H1 (cell line): Measurements from ENCODE around the gene RMND5A. TPM values are rescaled to one million over a fixed set of nuclear protein-coding genes. Genes with fewer than 3 reads are reported as not detected.

Source experiments
- CTCF ChIA-PET: fragments of 300-600 bp; sonication (Branson Sonifier 250); formaldehyde crosslinking; loops from one replicate; lab custom pipeline; 2021; ENCODE audit not compliant: partially characterized antibody; lab: Charles Lee
- POLR2A ChIA-PET: fragments of 300-600 bp; sonication (Branson Sonifier 250); formaldehyde crosslinking; loops from one replicate; lab custom pipeline; 2021; ENCODE audit warnings: inconsistent platforms; ENCODE audit not compliant: partially characterized antibody; lab: Charles Lee
- DNase-seq, 2 experiments: peaks; one replicate each; pipeline versions ENCODE4 v3.0.0 to v3.0.0-alpha.2; 2010 to 2022; ENCODE audit warnings: low spot score in 2 of 2, low read depth in 1 of 2, mixed read lengths in 1 of 2
- FAIRE-seq: peaks from 2 replicates; lab custom pipeline; 2011; peaks lifted over from hg19 to GRCh38; lab: Jason Lieb, UNC
- H2AFZ ChIP-seq: 2 replicates; pipeline ENCODE4 v1.8.1; 2012; ENCODE audit warnings: low read length, inconsistent platforms
- H2AK5ac ChIP-seq: 2 replicates; pipeline ENCODE4 v1.6.1; 2013; ENCODE audit warnings: low read depth, low read length
- H2BK120ac ChIP-seq: replicated peaks from 2 replicates; pipeline ENCODE3; 2013; ENCODE audit warnings: low read depth, low read length, inconsistent platforms
- H2BK12ac ChIP-seq: 2 replicates; pipeline ENCODE4 v1.6.1; 2013; ENCODE audit warnings: low read depth, low read length
- H2BK15ac ChIP-seq: 2 replicates; pipeline ENCODE4 v1.6.1; 2013; ENCODE audit warnings: low read length
- H2BK20ac ChIP-seq: 2 replicates; pipeline ENCODE4 v1.6.1; 2013; ENCODE audit warnings: low read length
- H2BK5ac ChIP-seq: 2 replicates; pipeline ENCODE4 v1.6.1; 2013; ENCODE audit warnings: low read depth, low read length
- H3K14ac ChIP-seq: 2 replicates; pipeline ENCODE4 v1.6.1; 2013; ENCODE audit warnings: inconsistent platforms; ENCODE audit not compliant: insufficient read length
- H3K18ac ChIP-seq: 2 replicates; pipeline ENCODE4 v1.6.1; 2013; ENCODE audit warnings: low read length; ENCODE audit errors: extremely low read depth
- H3K23ac ChIP-seq: 2 replicates; pipeline ENCODE4 v1.6.1; 2013; ENCODE audit warnings: inconsistent platforms; ENCODE audit not compliant: insufficient read length
- H3K23me2 ChIP-seq: 2 replicates; pipeline ENCODE4 v1.6.1; 2013; ENCODE audit warnings: low read depth, low read length
- H3K27ac ChIP-seq: 2 replicates; pipeline ENCODE4 v1.6.1; 2011; ENCODE audit warnings: low read depth, low read length, inconsistent platforms
- H3K27me3 ChIP-seq, 4 experiments: replicated peaks in 1 of 4; 1 replicate in 1 of 4; 2 replicates in 3 of 4; pipeline versions ENCODE4 v1.6.1 to v1.8.1; 2011 to 2013; ENCODE audit warnings: low read length in 3 of 4, mild to moderate bottlenecking in 3 of 4, inconsistent platforms in 2 of 4, mixed read lengths in 2 of 4, moderate library complexity in 1 of 4; ENCODE audit not compliant: control insufficient read depth in 3 of 4, insufficient read depth in 3 of 4; ENCODE audit errors: extremely low read depth in 1 of 4
- H3K36me3 ChIP-seq, 4 experiments: 2 replicates each; pipeline versions ENCODE4 v1.6.1 to v1.8.1; 2011 to 2013; ENCODE audit warnings: mild to moderate bottlenecking in 4 of 4, low read length in 3 of 4, moderate library complexity in 2 of 4, control low read depth in 1 of 4, inconsistent platforms in 1 of 4; ENCODE audit not compliant: insufficient read depth in 4 of 4, control insufficient read depth in 2 of 4
- H3K4ac ChIP-seq: replicated peaks from 2 replicates; pipeline ENCODE3; 2013; ENCODE audit warnings: low read length, low read depth, mixed read lengths, inconsistent platforms; ENCODE audit not compliant: insufficient read length
- H3K4me1 ChIP-seq, 4 experiments: replicated peaks in 1 of 4; 1 replicate in 1 of 4; 2 replicates in 3 of 4; pipeline versions ENCODE4 v1.6.1 to v1.8.1; 2011 to 2013; ENCODE audit warnings: low read length in 3 of 4, inconsistent platforms in 2 of 4, mixed read lengths in 1 of 4; ENCODE audit not compliant: insufficient read depth in 4 of 4, control insufficient read depth in 3 of 4
- H3K4me2 ChIP-seq, 2 experiments: 2 replicates each; pipeline versions ENCODE4 v1.6.1 to v1.8.1; 2011 to 2013; ENCODE audit warnings: low read depth in 2 of 2, low read length in 2 of 2, control low read depth in 1 of 2, inconsistent platforms in 1 of 2, mild to moderate bottlenecking in 1 of 2; ENCODE audit not compliant: insufficient read depth in 1 of 2
- H3K4me3 ChIP-seq, 4 experiments: fragments of 200-600, 300-600 bp in 1 of 4; sonication (generic), shearing (Covaris generic), sonication (Bioruptor Twin) in 1 of 4; 2 replicates each; pipeline versions ENCODE4 v1.5.1 to v1.8.1; 2011 to 2016; ENCODE audit warnings: low read length in 4 of 4, low read depth in 3 of 4, control low read depth in 2 of 4, inconsistent platforms in 2 of 4, mild to moderate bottlenecking in 2 of 4, mixed read lengths in 1 of 4, moderate library complexity in 1 of 4; ENCODE audit not compliant: insufficient read depth in 2 of 4; ENCODE audit errors: extremely low read depth in 1 of 4
- H3K56ac ChIP-seq: replicated peaks from 2 replicates; pipeline ENCODE3; 2013; ENCODE audit warnings: low read depth, mild to moderate bottlenecking, mixed read lengths, low read length, inconsistent platforms; ENCODE audit not compliant: insufficient read length
- H3K79me1 ChIP-seq: 2 replicates; pipeline ENCODE4 v1.6.1; 2013; ENCODE audit warnings: low read depth, low read length, control low read depth
- H3K79me2 ChIP-seq, 2 experiments: 2 replicates each; pipeline versions ENCODE4 v1.6.1 to v1.8.1; 2012 to 2013; ENCODE audit warnings: low read length in 2 of 2, mild to moderate bottlenecking in 2 of 2, inconsistent platforms in 1 of 2; ENCODE audit not compliant: insufficient read depth in 2 of 2, control insufficient read depth in 1 of 2
- H3K9ac ChIP-seq, 4 experiments: replicated peaks in 1 of 4; 1 replicate in 1 of 4; 2 replicates in 3 of 4; pipeline versions ENCODE4 v1.6.1 to v1.8.1; 2011 to 2013; ENCODE audit warnings: low read depth in 3 of 4, low read length in 3 of 4, control low read depth in 2 of 4, mild to moderate bottlenecking in 2 of 4, moderate library complexity in 2 of 4, inconsistent platforms in 1 of 4; ENCODE audit errors: extremely low read depth in 1 of 4
- H3K9me3 ChIP-seq, 2 experiments: 2 replicates each; pipeline versions ENCODE4 v1.6.1 to v1.8.1; 2012 to 2013; ENCODE audit warnings: mild to moderate bottlenecking in 2 of 2, moderate library complexity in 2 of 2, control low read depth in 1 of 2, inconsistent platforms in 1 of 2, low read depth in 1 of 2, low read length in 1 of 2, mixed read lengths in 1 of 2; ENCODE audit not compliant: insufficient read depth in 2 of 2
- H4K20me1 ChIP-seq, 2 experiments: replicated peaks in 1 of 2; 2 replicates each; pipeline versions ENCODE3 to v1.8.1; 2011 to 2013; ENCODE audit warnings: inconsistent platforms in 2 of 2, low read length in 2 of 2, mild to moderate bottlenecking in 1 of 2; ENCODE audit not compliant: insufficient read depth in 2 of 2, control insufficient read depth in 1 of 2
- H4K5ac ChIP-seq: 2 replicates; pipeline ENCODE4 v1.6.1; 2013; ENCODE audit warnings: low read length, low read depth, mixed read lengths, inconsistent platforms; ENCODE audit not compliant: insufficient read length
- H4K8ac ChIP-seq: 2 replicates; pipeline ENCODE4 v1.8.0; 2013; ENCODE audit warnings: mild to moderate bottlenecking, moderate library complexity, low read length, inconsistent platforms; ENCODE audit not compliant: insufficient read depth; ENCODE audit errors: extremely low read depth
- H4K91ac ChIP-seq: replicated peaks from 2 replicates; pipeline ENCODE3; 2013; ENCODE audit warnings: low read length, mixed read lengths, inconsistent platforms; ENCODE audit not compliant: insufficient read length
- JUN ChIP-seq: IDR thresholded peaks from 2 replicates; pipeline ENCODE4 v1.6.1; 2011; ENCODE audit warnings: low read depth, mild to moderate bottlenecking, improper control_type of control experiment, low read length
- POLR2AphosphoS5 ChIP-seq: IDR thresholded peaks from 2 replicates; pipeline ENCODE4 v1.6.1; 2011; ENCODE audit warnings: low read depth, low read length
- RAD21 ChIP-seq, 2 experiments: IDR thresholded peaks in 1 of 2; conservative IDR thresholded peaks in 1 of 2; 2 replicates each; pipeline ENCODE4 v1.6.1; 2011; ENCODE audit warnings: low read depth in 2 of 2, low read length in 2 of 2, improper control_type of control experiment in 1 of 2, inconsistent platforms in 1 of 2, mild to moderate bottlenecking in 1 of 2, moderate library complexity in 1 of 2
- SRF ChIP-seq: IDR thresholded peaks from 2 replicates; pipeline ENCODE4 v1.6.1; 2011; ENCODE audit warnings: mild to moderate bottlenecking, low read depth, low read length, moderate library complexity
- WGBS, 2 experiments: shearing (Covaris generic) in 1 of 2; methylation state at CpG; one replicate each; pipeline versions ENCODE4 v1.1.6 to v1.1.7; 2013 to 2015; ENCODE audit warnings: low lambda C conversion rate in 2 of 2, mixed read lengths in 2 of 2, inconsistent platforms in 1 of 2, low coverage in 1 of 2, missing lambda C conversion rate in 1 of 2; ENCODE audit not compliant: insufficient replicate concordance in 2 of 2, insufficient coverage in 1 of 2, insufficient read length in 1 of 2; ENCODE audit errors: extremely low coverage in 1 of 2, missing lambda C conversion rate in 1 of 2; 5-methylcytosine and 5-hydroxymethylcytosine counted together
- polyA plus RNA-seq, 7 experiments: library from polyadenylated mRNA; depleted of rRNA in 3 of 7; stranded (reverse) in 5 of 7; unstranded in 2 of 7; fragments of >200 nt in 5 of 7; fragments of 200-250 nt in 2 of 7; gene quantifications; 1 replicate in 5 of 7; 2 replicates in 1 of 7; 4 replicates in 1 of 7; pipeline versions ENCODE4 v1.2.1 to v1.2.3, GENCODE V29; 2011 to 2013; ENCODE audit warnings: missing spikeins in 2 of 7, mixed read lengths in 2 of 7
- total RNA-seq: library from RNA; stranded (reverse); fragmentation: NEBNext Ultra II Directional; extraction: Animal tissue kit (Norgen Biotek cat#: 25700); gene quantifications from 2 replicates; pipeline ENCODE4 v1.2.1, GENCODE V29; 2021
- TF ChIP-seq, protein P1 (sequence below), 3 experiments: IDR thresholded peaks; 1 replicate in 2 of 3; 2 replicates in 1 of 3; pipeline versions ENCODE4 v1.5.1 to v1.6.1; 2011; ENCODE audit warnings: low read length in 3 of 3, mild to moderate bottlenecking in 3 of 3, inconsistent platforms in 2 of 3, low read depth in 1 of 3, moderate library complexity in 1 of 3; ENCODE audit not compliant: insufficient read depth in 1 of 3; ENCODE audit errors: control extremely low read depth in 1 of 3

Gene RMND5A
- total and polyA plus RNA-seq, 2 of the 8 experiments (the other 6 are each of a cell fraction or from before 2014, with no cell fraction given) = 21.0 to 66.2 TPM

DNA sequence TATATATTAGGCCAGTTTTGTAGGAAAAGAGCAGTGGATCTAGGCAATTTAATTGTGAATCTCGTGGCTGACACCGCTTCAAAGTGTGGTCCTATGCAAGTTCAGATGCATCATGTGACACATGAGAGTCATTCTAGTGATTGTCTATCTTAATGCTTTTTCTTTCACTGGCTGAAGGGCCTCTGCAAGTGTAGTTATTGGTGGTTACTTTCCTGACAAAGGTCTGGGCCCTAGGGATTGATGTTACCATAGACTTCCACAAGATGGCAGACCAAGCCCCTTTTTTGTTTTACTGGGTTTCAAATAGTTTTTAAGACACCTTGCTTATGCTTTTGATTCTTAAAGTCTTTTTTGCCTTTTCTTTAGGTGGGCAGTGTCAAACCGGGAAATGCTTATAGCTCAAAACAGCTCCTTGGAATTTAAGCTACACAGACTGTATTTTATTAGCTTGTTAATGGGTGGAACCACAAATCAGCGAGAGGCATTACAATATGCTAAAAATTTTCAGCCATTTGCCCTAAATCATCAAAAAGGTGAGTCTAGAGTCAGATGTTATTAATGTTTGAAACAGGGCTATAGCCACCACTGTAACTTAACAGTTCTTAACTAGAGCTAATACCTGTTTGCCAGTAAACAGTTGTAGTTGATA lies 44.7 kb downstream of the RMND5A start:
- Histone ChIP-seq H3K79me2 (peaks cover 0 to 13% of the 10 kb centered on the region in 2 experiments; a peak in 2 of 4 replicates), H3K23me2 (no peaks in the 10 kb centered on the region), H3K27ac (no peak overlapping the region), H2BK15ac (no peak overlapping the region), H2BK20ac (no peak overlapping the region), H4K91ac (no peak overlapping the region), H2AK5ac (no peak overlapping the region), H3K23ac (no peak overlapping the region), H2BK120ac (no peak overlapping the region)
- CTCF ChIA-PET = interaction anchor here (0.6 to 5.3 kb wide), 18 partner anchors 8 to 394 kb away, joined by 3 to 29 read pairs (median 4); partner anchors contain the start of gene CD8A
- TF ChIP-seq SRF = no peak
- TF ChIP-seq RAD21 (IDR thresholded peaks at IDR 0.05 in 1 of 2, conservative IDR thresholded peaks at IDR 0.05 in 1 of 2; ENCODE audit: low read depth in 2 of 2, low read length in 2 of 2) = peak; percentile 67 to 77
- TF ChIP-seq POLR2AphosphoS5 = no peak
- TF ChIP-seq, protein P1, sequence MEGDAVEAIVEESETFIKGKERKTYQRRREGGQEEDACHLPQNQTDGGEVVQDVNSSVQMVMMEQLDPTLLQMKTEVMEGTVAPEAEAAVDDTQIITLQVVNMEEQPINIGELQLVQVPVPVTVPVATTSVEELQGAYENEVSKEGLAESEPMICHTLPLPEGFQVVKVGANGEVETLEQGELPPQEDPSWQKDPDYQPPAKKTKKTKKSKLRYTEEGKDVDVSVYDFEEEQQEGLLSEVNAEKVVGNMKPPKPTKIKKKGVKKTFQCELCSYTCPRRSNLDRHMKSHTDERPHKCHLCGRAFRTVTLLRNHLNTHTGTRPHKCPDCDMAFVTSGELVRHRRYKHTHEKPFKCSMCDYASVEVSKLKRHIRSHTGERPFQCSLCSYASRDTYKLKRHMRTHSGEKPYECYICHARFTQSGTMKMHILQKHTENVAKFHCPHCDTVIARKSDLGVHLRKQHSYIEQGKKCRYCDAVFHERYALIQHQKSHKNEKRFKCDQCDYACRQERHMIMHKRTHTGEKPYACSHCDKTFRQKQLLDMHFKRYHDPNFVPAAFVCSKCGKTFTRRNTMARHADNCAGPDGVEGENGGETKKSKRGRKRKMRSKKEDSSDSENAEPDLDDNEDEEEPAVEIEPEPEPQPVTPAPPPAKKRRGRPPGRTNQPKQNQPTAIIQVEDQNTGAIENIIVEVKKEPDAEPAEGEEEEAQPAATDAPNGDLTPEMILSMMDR (IDR thresholded peaks at IDR 0.05; ENCODE audit: control extremely low read depth in 1 of 3, insufficient read depth in 1 of 3, low read depth in 1 of 3, low read length in 3 of 3) = peak in 2 of 3 experiments; percentile 56 to 57; a peak in 3 of 4 replicates
- TF ChIP-seq JUN = no peak
- TF ChIP-seq, all 59 proteins: peak for 2
- H4K20me1 ChIP-seq = peaks cover 0 to 5% of the 10 kb centered on the region in 2 experiments
- no peak overlapping the region for H3K4me2 ChIP-seq
- no peak overlapping the region for H3K18ac ChIP-seq
- peak overlapping the region in 1 of 4 experiments; percentile 8; a peak in 1 of 7 replicates for H3K9ac ChIP-seq
- DNase-seq = no peak
- H2AFZ ChIP-seq = no peak overlapping the region
- H3K9me3 ChIP-seq = no peaks in the 10 kb centered on the region
- no peak overlapping the region for H3K4ac ChIP-seq
- no peak overlapping the region for H3K4me3 ChIP-seq
- H3K14ac ChIP-seq = no peak overlapping the region
- peak; percentile 86 for FAIRE-seq
- no peak overlapping the region for H2BK5ac ChIP-seq
- H3K56ac ChIP-seq = no peak overlapping the region
- no peak overlapping the region for H4K5ac ChIP-seq
- no peaks in the 10 kb centered on the region for H3K27me3 ChIP-seq
- POLR2A ChIA-PET = interaction anchor here (1.8 kb wide), 1 partner anchor 12 kb away, joined by 4 read pairs; no protein-coding TSS in a partner anchor
- H2BK12ac ChIP-seq = no peak overlapping the region
- no peak overlapping the region for H4K8ac ChIP-seq
- no peaks in the 10 kb centered on the region for H3K79me1 ChIP-seq
- 50% methylated on average over 4 of the region's 4 CpGs; no CpG with 5 or more reads in 1 of the 2 experiments for WGBS, 2 experiments
- H3K36me3 ChIP-seq = peaks cover 0 to 19% (median 11%) of the 10 kb centered on the region in 4 experiments; a peak in 7 of 8 replicates
- no peaks in the 10 kb centered on the region for H3K4me1 ChIP-seq
